MG63 (cell line): Measurements from ENCODE around the gene IGFLR1. TPM values are rescaled to one million over a fixed set of nuclear protein-coding genes. Genes with fewer than 3 reads are reported as not detected.
"Not testable (repeated sequence)": the region's sequence is repeated elsewhere in the genome, so short reads cannot be mapped to it uniquely, and the experiment has no call there.

Experiments
- DNase-seq: peaks from one replicate; pipeline ENCODE4 v3.0.0-alpha.2; 2020
- H3K27me3 ChIP-seq: fragments of 250-450 bp; sonication (Bioruptor Pico); 2 replicates; pipeline ENCODE4 v1.5.1; 2020; ENCODE audit warnings: mild to moderate bottlenecking, moderate library complexity
- H3K36me3 ChIP-seq: fragments of 250-450 bp; sonication (Bioruptor Pico); 2 replicates; pipeline ENCODE4 v1.5.1; 2020; ENCODE audit warnings: mild to moderate bottlenecking, moderate library complexity
- H3K4me3 ChIP-seq: fragments of 250-450 bp; sonication (Bioruptor Pico); 2 replicates; pipeline ENCODE4 v1.5.1; 2020; ENCODE audit warnings: mild to moderate bottlenecking, moderate library complexity
- H3K9me3 ChIP-seq: fragments of 250-450 bp; sonication (Bioruptor Pico); 2 replicates; pipeline ENCODE4 v1.5.1; 2020; ENCODE audit warnings: mild to moderate bottlenecking, moderate library complexity
- total RNA-seq: library from RNA; depleted of rRNA; stranded (reverse); fragments of >200 nt; shearing (Covaris generic); gene quantifications from 2 replicates; pipeline ENCODE4 v1.2.3, GENCODE V29; 2014; ENCODE audit warnings: low replicate concordance

The IGFLR1 gene
- total RNA-seq, 1 experiment from 2014 or later: 2.4 TPM

GRCh38 chr19:35781650-35782049, 39.4 kb upstream of the IGFLR1 start:
- Histone ChIP-seq H3K4me3 (no peak overlapping the region), H3K27me3 (no peaks in the 10 kb centered on the region), H3K9me3 (no peaks in the 10 kb centered on the region), H3K36me3 (peaks cover 3% of the 10 kb centered on the region)
- no peak for DNase-seq

GRCh38 chr19:35780717-35781116, 38.5 kb upstream of the IGFLR1 start:
- DNase-seq: no peak
- peaks cover 3% of the 10 kb centered on the region for H3K36me3 ChIP-seq
- H3K27me3 ChIP-seq: no peaks in the 10 kb centered on the region
- H3K9me3 ChIP-seq: no peaks in the 10 kb centered on the region
- H3K4me3 ChIP-seq: no peak overlapping the region

GRCh38 chr19:35780058-35780457, 37.8 kb upstream of the IGFLR1 start:
- DNase-seq: no peak
- Histone ChIP-seq H3K36me3 (peaks cover 3% of the 10 kb centered on the region), H3K4me3 (no peak overlapping the region), H3K27me3 (no peaks in the 10 kb centered on the region), H3K9me3 (no peaks in the 10 kb centered on the region)

- DNase-seq: no peak
- Histone ChIP-seq H3K4me3 (no peak overlapping the region), H3K36me3 (peaks cover 3% of the 10 kb centered on the region), H3K27me3 (no peaks in the 10 kb centered on the region), H3K9me3 (no peaks in the 10 kb centered on the region)
Measured at GRCh38 chr19:35779033-35779432, 36.8 kb upstream of the IGFLR1 start.

GRCh38 chr19:35777961-35778360, 35.7 kb upstream of the IGFLR1 start:
- Histone ChIP-seq H3K4me3 (no peak overlapping the region), H3K36me3 (peaks cover 3% of the 10 kb centered on the region), H3K9me3 (no peaks in the 10 kb centered on the region), H3K27me3 (no peaks in the 10 kb centered on the region)
- no peak for DNase-seq

- H3K9me3 ChIP-seq: no peaks in the 10 kb centered on the region
- no peaks in the 10 kb centered on the region for H3K27me3 ChIP-seq
- peaks cover under 1% of the 10 kb centered on the region for H3K36me3 ChIP-seq
- H3K4me3 ChIP-seq: no peak overlapping the region
- no peak for DNase-seq
Measured at GRCh38 chr19:35777086-35777841, 35.0 kb upstream of the IGFLR1 start.

GRCh38 chr19:35776102-35776788, 34.0 kb upstream of the IGFLR1 start:
- H3K27me3 ChIP-seq: no peaks in the 10 kb centered on the region
- H3K36me3 ChIP-seq: no peaks in the 10 kb centered on the region; the same call in 1 of the 2 replicates
- H3K4me3 ChIP-seq: peak overlapping the region; percentile 66
- no peaks in the 10 kb centered on the region for H3K9me3 ChIP-seq
- DNase-seq: no peak

GRCh38 chr19:35775298-35776101, 33.2 kb upstream of the IGFLR1 start, which contains the start of gene ARHGAP33:
Gene ARHGAP33, plus strand, starts transcription at chr19:35775564. Its CDS starts 95 bp downstream, at chr19:35775659.
- Histone ChIP-seq H3K36me3 (no peaks in the 10 kb centered on the region; the same call in 1 of the 2 replicates), H3K27me3 (no peaks in the 10 kb centered on the region), H3K4me3 (peak within 1 kb of the TSS; percentile 66), H3K9me3 (no peaks in the 10 kb centered on the region)
- peak; percentile 97 for DNase-seq

GRCh38 chr19:35775046-35775297, 32.7 kb upstream of the IGFLR1 start:
- no peak for DNase-seq
- Histone ChIP-seq H3K36me3 (peaks cover under 1% of the 10 kb centered on the region), H3K27me3 (no peaks in the 10 kb centered on the region), H3K9me3 (no peaks in the 10 kb centered on the region), H3K4me3 (peak overlapping the region; percentile 66)

- no peak for DNase-seq
- Histone ChIP-seq H3K9me3 (no peaks in the 10 kb centered on the region), H3K36me3 (peaks cover 4% of the 10 kb centered on the region), H3K27me3 (no peaks in the 10 kb centered on the region), H3K4me3 (peak overlapping the region; percentile 66)
Measured at GRCh38 chr19:35774274-35775045, 32.2 kb upstream of the IGFLR1 start.

- H3K27me3 ChIP-seq: no peaks in the 10 kb centered on the region
- H3K9me3 ChIP-seq: no peaks in the 10 kb centered on the region
- no peak overlapping the region for H3K4me3 ChIP-seq
- no peak for DNase-seq
- H3K36me3 ChIP-seq: peaks cover 9% of the 10 kb centered on the region
Measured at GRCh38 chr19:35773020-35773806, 31.0 kb upstream of the IGFLR1 start.

GRCh38 chr19:35772362-35772761, 30.1 kb upstream of the IGFLR1 start:
- not testable (repeated sequence) for H3K4me3 ChIP-seq, H3K27me3 ChIP-seq, H3K9me3 ChIP-seq, DNase-seq
- peaks cover 18% of the 10 kb centered on the region for H3K36me3 ChIP-seq

- no peaks in the 10 kb centered on the region for H3K9me3 ChIP-seq
- no peaks in the 10 kb centered on the region for H3K27me3 ChIP-seq
- no peak for DNase-seq
- H3K36me3 ChIP-seq: peaks cover 37% of the 10 kb centered on the region
- no peak overlapping the region for H3K4me3 ChIP-seq
Measured at GRCh38 chr19:35768082-35768421, 25.8 kb upstream of the IGFLR1 start.

- no peaks in the 10 kb centered on the region for H3K27me3 ChIP-seq
- H3K9me3 ChIP-seq: no peaks in the 10 kb centered on the region
- H3K4me3 ChIP-seq: no peak overlapping the region
- peaks cover 37% of the 10 kb centered on the region for H3K36me3 ChIP-seq
- no peak for DNase-seq
Measured at GRCh38 chr19:35767288-35768081, 25.2 kb upstream of the IGFLR1 start.

GRCh38 chr19:35766571-35767104, 24.4 kb upstream of the IGFLR1 start:
- no peak for DNase-seq
- no peak overlapping the region for H3K4me3 ChIP-seq

More at GRCh38 chr19:35766571-35767104, 24.4 kb upstream of the IGFLR1 start:
- Histone ChIP-seq H3K9me3 (no peaks in the 10 kb centered on the region), H3K27me3 (no peaks in the 10 kb centered on the region), H3K36me3 (peaks cover 44% of the 10 kb centered on the region)
